GM21529 (cell line): ENCODE measurements around the gene CUX1.

Source experiments
- ATAC-seq: cut with Tn5 transposase; IDR thresholded peaks from one replicate; pipeline ENCODE4 v1.9.1; 2021; ENCODE audit not compliant: unreplicated experiment

The CUX1 gene

DNA sequence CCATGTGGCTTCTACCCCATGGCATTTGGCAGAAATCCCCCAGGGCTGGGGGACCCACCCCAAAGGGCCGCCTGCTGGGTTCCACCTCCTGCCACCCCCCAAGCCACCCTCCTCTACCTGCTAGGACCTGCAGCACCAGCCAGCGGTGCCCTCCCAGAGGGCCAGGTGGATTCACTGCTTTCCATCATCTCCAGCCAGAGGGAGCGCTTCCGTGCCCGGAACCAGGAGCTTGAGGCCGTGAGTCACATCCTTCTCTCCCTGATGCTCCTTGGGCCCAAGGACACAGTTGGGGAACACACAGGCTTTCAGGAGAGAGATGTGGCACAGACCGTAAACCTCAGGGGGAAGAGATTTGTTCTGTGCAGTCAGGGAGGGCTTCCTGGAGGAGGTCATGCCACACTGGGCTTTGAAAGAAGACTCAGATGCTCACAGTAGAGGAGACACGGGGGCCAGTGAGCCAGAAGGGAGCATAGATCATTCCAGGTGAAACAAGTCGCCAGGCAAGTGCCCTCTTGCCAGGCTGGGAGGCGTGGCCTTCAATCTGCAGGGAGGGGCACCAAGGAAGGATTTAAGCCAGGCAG is 457.8 kb downstream of the CUX1 start:
- no peak for ATAC-seq

DNA sequence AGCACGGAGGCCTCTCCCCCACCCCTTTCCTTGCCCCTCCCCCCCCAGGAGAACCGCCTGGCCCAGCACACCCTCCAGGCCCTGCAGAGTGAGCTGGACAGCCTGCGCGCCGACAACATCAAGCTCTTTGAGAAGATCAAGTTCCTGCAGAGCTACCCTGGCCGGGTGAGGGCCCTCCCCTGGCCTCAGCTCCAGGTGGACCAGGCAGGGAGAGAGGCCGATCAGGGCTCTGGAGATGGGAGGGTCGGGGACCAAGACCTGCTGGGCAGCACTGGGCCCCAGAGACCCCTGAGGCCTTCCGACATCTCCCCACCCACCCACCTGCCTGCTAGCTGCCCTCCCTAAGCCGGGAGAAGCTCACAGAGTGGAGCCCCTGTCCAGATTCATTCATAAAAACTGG is 460.5 kb downstream of the CUX1 start:
- no peak for ATAC-seq

- ATAC-seq, result peak; percentile 55
Measured at GRCh38 chr7:102279537-102280400, 462.3 kb downstream of the CUX1 start.

DNA sequence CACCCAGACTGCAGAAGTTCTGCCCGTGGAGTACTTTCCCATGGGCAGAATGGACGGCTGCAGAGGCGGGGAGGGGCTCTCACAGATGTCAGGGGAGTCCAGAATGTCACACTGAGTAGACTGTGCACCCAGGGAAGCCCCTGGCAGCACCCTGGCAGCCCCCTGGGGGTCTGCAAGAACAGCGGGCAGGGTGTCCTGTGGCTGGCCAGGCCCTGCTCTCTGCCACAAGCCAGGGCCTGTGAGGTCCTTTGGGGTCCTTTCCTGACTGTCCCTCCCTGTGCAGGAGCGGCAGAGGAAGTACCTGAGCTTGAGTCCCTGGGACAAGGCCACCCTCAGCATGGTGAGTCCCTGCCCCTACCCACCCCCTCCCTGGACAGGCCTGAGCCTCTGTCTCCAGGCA is 463.1 kb downstream of the CUX1 start:
- ATAC-seq, result no peak

- no peak for ATAC-seq
Measured at GRCh38 chr7:102281785-102282184, 464.4 kb downstream of the CUX1 start.

DNA sequence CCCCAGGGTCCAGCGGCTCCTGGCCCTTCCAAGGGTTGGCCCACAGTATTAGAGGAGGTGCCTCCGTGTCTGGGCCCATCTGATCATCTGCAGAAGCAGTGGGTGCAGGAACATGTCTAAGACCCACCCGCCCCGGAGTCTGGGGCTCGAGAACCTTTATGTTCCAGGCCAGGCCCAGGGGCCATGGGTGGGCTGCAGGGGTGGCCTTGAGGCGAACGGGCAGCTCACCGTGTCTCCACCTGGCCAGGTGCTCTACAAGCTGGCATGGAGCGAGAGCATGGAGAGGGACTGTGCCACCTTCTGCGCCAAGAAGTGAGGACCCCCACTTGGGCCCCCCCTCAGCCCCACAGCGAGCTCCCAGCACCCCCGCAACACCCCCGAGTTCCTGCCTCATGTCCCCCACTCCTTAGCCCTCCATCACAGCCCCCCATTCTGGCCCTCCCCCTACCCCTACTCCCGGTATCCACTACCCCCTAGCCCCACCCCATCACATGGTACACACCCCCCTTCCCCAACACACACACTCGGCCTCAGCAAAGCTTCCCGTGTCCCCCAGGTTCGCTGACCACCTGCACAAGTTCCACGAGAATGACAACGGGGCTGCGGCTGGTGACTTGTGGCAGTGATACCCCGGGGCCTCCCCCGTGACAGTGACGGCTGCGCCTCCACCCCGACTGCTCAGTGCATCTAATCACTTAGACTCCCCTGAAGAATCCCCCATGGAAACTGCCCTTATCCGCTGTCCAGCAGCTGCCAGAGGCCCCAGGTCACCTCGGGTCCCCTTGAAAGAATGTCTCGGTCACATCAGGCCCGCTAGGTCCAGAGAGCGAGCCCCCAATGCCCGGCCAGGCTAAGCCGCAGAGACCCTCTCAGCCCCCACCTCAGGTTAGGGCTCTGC is 465.3 kb downstream of the CUX1 start:
- no peak for ATAC-seq

DNA sequence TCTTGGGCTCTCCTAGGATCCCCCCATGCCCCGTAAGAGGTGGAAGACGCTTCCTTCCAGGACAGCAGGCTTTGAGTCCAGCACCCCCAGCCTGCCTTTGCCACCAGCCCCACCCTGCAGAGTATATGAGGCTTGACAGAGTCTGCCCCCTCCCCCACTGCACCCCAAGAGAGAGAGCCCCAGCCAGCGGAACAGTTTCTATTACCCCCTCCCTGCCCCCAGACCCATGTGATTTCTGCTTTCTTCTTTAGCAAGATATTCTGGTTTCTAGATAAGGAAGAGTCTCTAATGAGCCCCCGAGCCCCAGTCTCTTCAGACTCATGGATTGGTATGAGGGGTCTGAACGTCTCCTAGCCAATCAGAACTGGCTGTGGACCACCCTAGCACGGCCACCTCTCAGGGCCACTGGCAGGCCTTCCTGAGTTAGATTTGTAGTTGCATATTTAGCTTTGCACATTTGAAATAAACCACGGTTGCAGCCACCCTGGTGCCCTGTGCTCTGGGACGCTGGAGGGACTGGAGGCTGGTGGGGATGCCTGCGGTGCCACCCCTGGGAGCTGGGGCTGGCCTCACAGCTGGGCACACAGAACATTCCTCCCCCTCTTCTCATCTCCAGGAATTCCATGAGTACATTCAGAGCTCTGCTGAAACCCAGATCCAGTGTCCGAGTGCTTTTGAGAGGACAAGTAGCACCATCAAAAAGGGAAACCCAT is 466.2 kb downstream of the CUX1 start:
- ATAC-seq, result no peak

- no peak for ATAC-seq
Measured at GRCh38 chr7:102284399-102284798, 467.0 kb downstream of the CUX1 start.

GRCh38 chr7:102284891-102285539 is 467.6 kb downstream of the CUX1 start:
- ATAC-seq, result no peak

- ATAC-seq, result no peak
Measured at GRCh38 chr7:102285540-102286236, 468.3 kb downstream of the CUX1 start.

DNA sequence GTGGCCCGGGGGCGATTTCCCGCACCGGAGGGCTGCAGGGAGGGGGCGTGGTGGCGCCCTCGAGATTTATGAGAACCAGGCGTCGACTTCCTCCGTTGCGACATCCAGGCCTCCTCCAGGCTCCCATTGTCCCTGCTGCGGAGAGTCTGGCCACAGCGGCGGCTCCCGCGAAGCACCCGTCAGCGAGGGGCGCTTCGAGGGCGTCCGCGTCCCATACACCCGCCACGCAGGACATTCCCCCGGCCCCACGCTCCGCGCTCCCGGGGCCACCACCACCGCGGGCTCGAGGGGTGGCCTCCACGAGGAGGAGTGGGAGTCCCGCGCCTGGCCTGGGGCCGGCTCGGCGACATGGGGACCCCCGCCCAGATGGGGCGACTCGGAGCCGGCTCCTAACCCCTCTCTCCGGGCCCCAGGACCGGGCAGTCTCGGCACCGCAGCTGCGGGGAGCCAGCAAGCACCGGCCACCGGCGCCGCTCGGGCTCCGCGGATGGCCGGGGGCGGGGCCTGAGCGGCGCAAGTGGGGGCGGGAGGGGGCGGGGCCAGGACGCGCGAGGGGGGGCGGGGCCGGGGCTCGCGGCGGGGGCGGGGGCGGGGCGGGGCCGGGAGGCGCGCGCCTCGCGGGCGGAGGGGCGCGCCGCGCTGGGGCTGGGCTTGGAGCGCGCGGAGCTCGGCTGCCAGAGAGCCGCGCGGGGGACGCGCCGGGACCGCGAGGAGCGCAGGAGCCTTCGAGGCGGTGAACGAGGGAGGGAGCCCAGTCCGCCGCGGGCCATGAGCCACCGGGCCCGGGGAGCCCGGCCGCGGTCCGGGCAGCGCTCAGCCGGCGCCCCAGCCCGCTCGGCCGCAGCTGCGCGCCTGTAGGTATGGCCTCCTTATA is 469.0 kb downstream of the CUX1 start, which contains the start of gene SH2B2:
Gene SH2B2, plus strand, starts transcription at position 632 of the 874 bp plus-strand sequence. CDS start 13,683 bp downstream, outside the sequence.
- ATAC-seq, result peak; percentile 21

GRCh38 chr7:102287111-102287980 is 469.9 kb downstream of the CUX1 start:
- ATAC-seq, result no peak

DNA sequence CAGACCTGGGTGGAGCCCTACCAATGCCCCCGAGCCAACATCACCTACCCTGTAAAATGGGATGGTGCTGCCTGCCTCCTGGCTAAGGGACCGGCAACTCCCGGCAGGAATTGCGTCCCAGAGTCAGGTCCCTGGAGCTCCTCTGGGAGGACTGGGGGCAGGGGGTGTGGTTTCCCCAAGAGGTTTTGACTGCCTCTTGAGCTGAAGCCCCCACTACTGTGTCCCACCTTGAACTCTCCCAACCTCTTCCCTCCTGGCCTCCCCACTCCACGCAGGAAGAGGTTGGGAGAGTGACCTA is 470.5 kb downstream of the CUX1 start:
- no peak for ATAC-seq

- ATAC-seq, result no peak
Measured at GRCh38 chr7:102288285-102288930, 471.0 kb downstream of the CUX1 start.

DNA sequence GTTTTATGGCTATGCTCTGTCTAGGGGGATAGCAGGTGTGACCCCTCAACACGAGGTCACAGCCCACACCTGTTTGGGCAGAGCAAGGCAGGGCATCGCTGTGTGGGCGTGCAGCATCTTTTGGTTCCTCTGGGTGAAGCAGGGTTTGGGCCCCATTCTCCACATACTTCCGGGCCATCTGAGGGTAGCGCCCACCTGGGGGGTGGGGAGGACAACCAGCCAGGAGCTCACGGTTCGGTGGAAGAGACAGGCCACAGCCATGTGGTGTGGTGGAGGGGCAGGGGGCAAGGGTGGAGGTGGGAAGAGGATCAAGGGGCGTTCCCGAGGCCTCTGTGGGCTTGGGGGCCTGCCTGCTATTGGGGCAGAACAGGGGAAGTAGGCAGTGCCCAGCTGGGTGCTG is 471.6 kb downstream of the CUX1 start:
- ATAC-seq, result no peak

DNA sequence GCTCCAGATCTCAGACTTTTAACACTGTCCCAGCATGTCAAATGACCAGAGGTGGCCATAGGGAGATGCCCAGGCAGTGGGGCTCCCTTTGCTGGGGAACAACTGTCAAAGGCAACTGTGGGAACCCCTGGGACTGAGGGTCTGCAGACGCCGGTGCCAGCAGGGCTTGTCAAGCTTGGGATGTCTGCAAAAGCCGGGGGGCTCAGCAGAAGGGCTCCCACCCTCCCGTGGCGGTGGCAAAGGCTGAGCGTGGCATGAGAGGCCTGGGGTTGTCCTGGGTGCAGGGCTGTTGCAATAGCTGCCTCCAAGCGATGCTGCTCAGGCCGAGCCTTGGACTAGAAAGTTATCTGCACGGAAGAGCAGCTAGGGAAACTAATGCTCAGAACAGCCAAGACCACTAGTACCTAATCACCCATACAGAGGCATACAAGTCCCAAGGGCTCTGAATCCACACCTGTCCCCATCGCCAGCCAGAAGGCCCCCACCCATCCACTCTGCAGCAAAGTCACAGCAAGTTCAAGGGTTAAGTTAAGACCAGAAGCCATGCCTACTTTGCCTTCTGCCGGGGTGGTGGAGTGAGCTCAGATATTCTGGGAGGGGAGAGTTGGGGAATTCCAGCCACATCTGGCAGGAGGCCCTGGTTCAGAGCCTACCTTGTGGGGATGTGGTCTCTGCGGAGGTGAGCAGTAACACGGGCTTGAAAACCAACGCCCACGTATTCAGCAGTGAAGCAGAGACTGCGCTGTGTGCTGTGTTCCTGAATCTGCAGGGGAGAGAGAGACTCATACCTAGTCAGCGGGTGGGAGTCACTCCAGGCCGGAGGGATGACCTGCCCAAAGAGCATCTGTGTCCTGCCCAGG is 473.9 kb downstream of the CUX1 start:
- peak; percentile 43 for ATAC-seq

DNA sequence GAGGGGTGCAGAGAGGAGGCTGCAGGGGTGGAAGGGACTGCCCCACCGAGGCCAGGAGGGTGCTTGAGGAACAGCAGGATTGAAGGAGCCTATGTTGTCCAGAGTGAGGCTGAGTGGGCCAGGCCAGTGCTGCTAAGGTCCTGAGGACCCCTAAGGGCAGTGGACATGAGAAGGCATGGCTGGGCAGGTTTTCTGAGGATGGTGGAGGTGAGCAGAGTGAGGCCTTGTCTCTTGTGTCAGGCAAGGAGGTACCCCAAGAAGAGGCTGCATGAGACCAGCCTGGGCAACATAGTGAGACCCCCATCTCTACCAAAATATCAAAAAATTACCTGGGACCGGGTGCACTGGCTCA is 474.5 kb downstream of the CUX1 start:
- ATAC-seq, result no peak
